Activated CD4-positive, alpha-beta memory T cell treated with anti-CD3 and anti-CD28 coated beads for 36 hours (primary cell): ENCODE results near the gene IL17REL. TPM values are rescaled to one million over a fixed set of nuclear protein-coding genes. Genes with fewer than 3 reads are reported as not detected.
A peak's percentile ranks its signal among the peaks of the same experiment; 100 is the strongest.

Experiments used
- CTCF ChIA-PET: fragments of 350-600 bp; sonication (Branson Sonifier 250); formaldehyde crosslinking; loops from one replicate; lab custom pipeline; 2021; ENCODE audit warnings: antibody characterized with exemption, inconsistent platforms; lab: Charles Lee
- POLR2A ChIA-PET: fragments of 350-600 bp; sonication (Branson Sonifier 250); formaldehyde crosslinking; loops from one replicate; lab custom pipeline; 2021; ENCODE audit warnings: antibody characterized with exemption; lab: Charles Lee
- DNase-seq: peaks from one replicate; pipeline ENCODE4 v3.0.0-alpha.2; 2020
- H3K27ac Mint-ChIP-seq: one replicate; pipeline ENCODE4 v1.8.0; 2021; ENCODE audit warnings: mixed read lengths
- H3K27me3 Mint-ChIP-seq: one replicate; pipeline ENCODE4 v1.8.0; 2021; ENCODE audit warnings: mixed read lengths
- H3K36me3 Mint-ChIP-seq: one replicate; pipeline ENCODE4 v1.8.0; 2021; ENCODE audit warnings: mixed read lengths
- H3K4me1 Mint-ChIP-seq: one replicate; pipeline ENCODE4 v1.8.0; 2021; ENCODE audit warnings: low read depth, mixed read lengths
- H3K4me3 Mint-ChIP-seq: one replicate; pipeline ENCODE4 v1.8.0; 2021; ENCODE audit warnings: mild to moderate bottlenecking, mixed read lengths
- H3K9me3 Mint-ChIP-seq: one replicate; pipeline ENCODE4 v1.8.0; 2021; ENCODE audit warnings: mixed read lengths
- intact Hi-C: fragments of 100-400 bp; cut with micrococcal nuclease; formaldehyde crosslinking; loops from one replicate; pipeline ENCODE4 v1.15.1; 2023
- total RNA-seq, 2 experiments: library from RNA; stranded (reverse); gene quantifications; one replicate each; pipeline ENCODE4 v1.2.3, GENCODE V29; 2021

Gene IL17REL
- total RNA-seq, 2 experiments from 2014 or later = 0.73 to 1.1 TPM

GRCh38 chr22:49997932-49998717 is 14.4 kb downstream of the IL17REL start:
- Mint-ChIP-seq H3K27ac (peak overlapping the region; percentile 29), H3K27me3 (peaks cover 10% of the 10 kb centered on the region), H3K4me3 (no peak overlapping the region), H3K36me3 (no peaks in the 10 kb centered on the region), H3K9me3 (no peaks in the 10 kb centered on the region), H3K4me1 (peaks cover 13% of the 10 kb centered on the region)
- ChIA-PET POLR2A (no interaction called here), CTCF (interaction anchor here (1.2 to 8.7 kb wide), 2 partner anchors 18 to 33 kb away, joined by 4 to 119 read pairs; no protein-coding TSS in a partner anchor)
- intact Hi-C loops = no loop called here
- DNase-seq = no peak

- Mint-ChIP-seq H3K27ac (no peak overlapping the region), H3K36me3 (no peaks in the 10 kb centered on the region), H3K4me1 (peaks cover 10% of the 10 kb centered on the region), H3K27me3 (peaks cover 8% of the 10 kb centered on the region), H3K4me3 (no peak overlapping the region), H3K9me3 (no peaks in the 10 kb centered on the region)
- POLR2A ChIA-PET = no interaction called here
- intact Hi-C loops = no loop called here
- CTCF ChIA-PET = interaction anchor here (1.2 to 8.7 kb wide), 2 partner anchors 17 to 34 kb away, joined by 4 to 119 read pairs; no protein-coding TSS in a partner anchor
- DNase-seq = peak; percentile 8
Measured at GRCh38 chr22:49997251-49997599, 15.3 kb downstream of the IL17REL start.

- Mint-ChIP-seq H3K27me3 (peaks cover 8% of the 10 kb centered on the region), H3K4me1 (peaks cover 10% of the 10 kb centered on the region), H3K4me3 (no peak overlapping the region), H3K27ac (no peak overlapping the region), H3K9me3 (peaks cover 2% of the 10 kb centered on the region), H3K36me3 (no peaks in the 10 kb centered on the region)
- no peak for DNase-seq
- ChIA-PET CTCF (interaction anchor here (0.8 to 8.7 kb wide), 3 partner anchors 8 to 34 kb away, joined by 3 to 119 read pairs (median 6); no protein-coding TSS in a partner anchor), POLR2A (no interaction called here)
- intact Hi-C loops = no loop called here
Measured at GRCh38 chr22:49996518-49997250, 15.9 kb downstream of the IL17REL start.

- no peak overlapping the region for H3K27ac Mint-ChIP-seq
- no peak overlapping the region for H3K4me3 Mint-ChIP-seq
- H3K27me3 Mint-ChIP-seq = peaks cover 8% of the 10 kb centered on the region
- CTCF ChIA-PET = interaction anchor here (0.8 to 8.7 kb wide), 3 partner anchors 8 to 35 kb away, joined by 3 to 119 read pairs (median 6); no protein-coding TSS in a partner anchor
- peaks cover under 1% of the 10 kb centered on the region for H3K36me3 Mint-ChIP-seq
- H3K4me1 Mint-ChIP-seq = peaks cover 10% of the 10 kb centered on the region
- intact Hi-C loops = no loop called here
- DNase-seq = no peak
- POLR2A ChIA-PET = no interaction called here
- peaks cover 6% of the 10 kb centered on the region for H3K9me3 Mint-ChIP-seq
Measured at GRCh38 chr22:49996119-49996517, 16.4 kb downstream of the IL17REL start.

- no peak overlapping the region for H3K27ac Mint-ChIP-seq
- H3K9me3 Mint-ChIP-seq = peaks cover 12% of the 10 kb centered on the region
- H3K4me1 Mint-ChIP-seq = peaks cover 10% of the 10 kb centered on the region
- peaks cover 6% of the 10 kb centered on the region for H3K27me3 Mint-ChIP-seq
- ChIA-PET POLR2A (no interaction called here), CTCF (interaction anchor here (0.8 to 8.7 kb wide), 5 partner anchors 9 to 228 kb away, joined by 3 to 119 read pairs (median 5); no protein-coding TSS in a partner anchor)
- no peak overlapping the region for H3K4me3 Mint-ChIP-seq
- peaks cover 3% of the 10 kb centered on the region for H3K36me3 Mint-ChIP-seq
- no peak for DNase-seq
- intact Hi-C loops = no loop called here
Measured at GRCh38 chr22:49995361-49996118, 17.0 kb downstream of the IL17REL start.

- POLR2A ChIA-PET = no interaction called here
Measured at GRCh38 chr22:49995041-49995360, 17.6 kb downstream of the IL17REL start.

GRCh38 chr22:49994361-49995040 is 18.1 kb downstream of the IL17REL start:
- Mint-ChIP-seq H3K27ac (no peak overlapping the region), H3K4me3 (no peak overlapping the region), H3K27me3 (peaks cover 6% of the 10 kb centered on the region), H3K36me3 (peaks cover 6% of the 10 kb centered on the region), H3K9me3 (peaks cover 18% of the 10 kb centered on the region), H3K4me1 (peaks cover 10% of the 10 kb centered on the region)
- intact Hi-C loops = no loop called here
- ChIA-PET CTCF (interaction anchor here (0.6 to 8.7 kb wide), 11 partner anchors 8 to 227 kb away, joined by 3 to 119 read pairs (median 12); partner anchors contain the start of gene IL17REL), POLR2A (interaction anchor here (1.2 kb wide), 1 partner anchor 33 kb away, joined by 3 read pairs; no protein-coding TSS in a partner anchor)
- DNase-seq = no peak

More at GRCh38 chr22:49995041-49995360, 17.6 kb downstream of the IL17REL start:
- intact Hi-C loops = no loop called here
- H3K4me1 Mint-ChIP-seq = peaks cover 10% of the 10 kb centered on the region
- H3K27ac Mint-ChIP-seq = no peak overlapping the region
- peaks cover 6% of the 10 kb centered on the region for H3K27me3 Mint-ChIP-seq
- DNase-seq = no peak
- no peak overlapping the region for H3K4me3 Mint-ChIP-seq
- peaks cover 6% of the 10 kb centered on the region for H3K36me3 Mint-ChIP-seq
- H3K9me3 Mint-ChIP-seq = peaks cover 16% of the 10 kb centered on the region
- CTCF ChIA-PET = interaction anchor here (0.6 to 8.7 kb wide), 6 partner anchors 11 to 227 kb away, joined by 3 to 119 read pairs (median 6); no protein-coding TSS in a partner anchor

- no peak overlapping the region for H3K27ac Mint-ChIP-seq
- H3K4me3 Mint-ChIP-seq = no peak overlapping the region
- H3K9me3 Mint-ChIP-seq = peaks cover 19% of the 10 kb centered on the region
- H3K36me3 Mint-ChIP-seq = peaks cover 6% of the 10 kb centered on the region
- ChIA-PET POLR2A (interaction anchor here (0.7 to 1.2 kb wide), 3 partner anchors 11 to 63 kb away, joined by 3 read pairs; no protein-coding TSS in a partner anchor), CTCF (interaction anchor here (0.6 to 8.7 kb wide), 18 partner anchors 9 to 226 kb away, joined by 3 to 119 read pairs (median 6); partner anchors contain the start of gene IL17REL)
- H3K27me3 Mint-ChIP-seq = peaks cover 6% of the 10 kb centered on the region
- H3K4me1 Mint-ChIP-seq = peaks cover 6% of the 10 kb centered on the region
- DNase-seq = no peak
- intact Hi-C loops = loop anchor here (1.0 kb wide), 2 partner anchors 36 to 63 kb away; no protein-coding TSS in a partner anchor
Measured at GRCh38 chr22:49993649-49994360, 18.8 kb downstream of the IL17REL start.

- Mint-ChIP-seq H3K27me3 (no peaks in the 10 kb centered on the region), H3K4me3 (no peak overlapping the region), H3K9me3 (peaks cover 19% of the 10 kb centered on the region), H3K4me1 (peaks cover 4% of the 10 kb centered on the region), H3K27ac (peak overlapping the region; percentile 6), H3K36me3 (peaks cover 6% of the 10 kb centered on the region)
- ChIA-PET POLR2A (interaction anchor here (0.7 to 0.8 kb wide), 2 partner anchors 11 to 62 kb away, joined by 3 read pairs; no protein-coding TSS in a partner anchor), CTCF (interaction anchor here (0.6 to 8.7 kb wide), 21 partner anchors 9 to 226 kb away, joined by 3 to 119 read pairs (median 5); partner anchors contain the start of gene IL17REL)
- intact Hi-C loops = loop anchor here (1.0 kb wide), 2 partner anchors 37 to 62 kb away; no protein-coding TSS in a partner anchor
- peak; percentile 83 for DNase-seq
Measured at GRCh38 chr22:49992921-49993648, 19.5 kb downstream of the IL17REL start.
